ENCODE results near the gene RPL6. TPM values are rescaled to one million over a fixed set of nuclear protein-coding genes. Genes with fewer than 3 reads are reported as not detected.
"Not testable (repeated sequence)": the region's sequence is repeated elsewhere in the genome, so short reads cannot be mapped to it uniquely, and the experiment has no call there.

The RPL6 gene
- total RNA-seq, 1 donor from 2014 or later = 1,338 TPM

DNA sequence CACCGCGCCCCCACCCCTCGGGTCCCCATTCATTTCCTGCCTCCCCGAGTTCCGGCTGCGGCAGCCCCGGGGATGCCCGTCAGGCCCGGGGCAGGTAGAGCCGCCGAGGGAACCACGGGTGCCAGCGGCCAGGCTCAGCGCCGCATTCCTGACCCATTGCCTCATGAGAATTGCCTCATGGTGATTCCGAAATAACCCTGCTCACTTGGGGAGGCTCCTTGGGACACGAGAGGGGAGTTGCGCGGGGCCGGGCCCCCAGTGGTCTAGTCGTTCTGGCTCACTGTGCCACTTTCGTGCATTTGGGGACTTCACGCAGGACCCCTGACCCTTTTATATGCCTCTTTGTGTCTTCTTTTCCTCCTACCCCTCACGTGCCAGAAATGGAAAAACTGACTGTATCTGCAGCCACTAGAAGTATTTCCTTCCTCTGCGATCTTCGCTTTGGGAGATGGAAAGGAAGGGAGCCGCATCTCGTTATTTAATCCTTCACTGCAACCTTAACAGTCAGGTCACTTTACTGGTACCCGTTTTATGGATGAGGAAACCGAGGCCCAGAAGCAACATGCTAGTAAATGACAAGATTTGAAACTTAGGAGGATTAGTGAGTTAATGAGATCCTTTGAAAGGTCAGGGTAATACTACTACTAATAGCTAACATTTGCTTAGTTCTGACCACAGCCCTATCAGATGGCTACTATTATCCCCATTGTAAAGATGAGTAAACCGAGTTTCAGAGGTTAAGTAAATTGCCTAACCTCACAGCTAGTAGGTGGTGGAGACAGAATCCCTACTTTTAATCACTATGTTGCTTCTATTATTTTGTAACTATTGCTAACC lies 10.1 kb upstream of the RPL6 start:
- peak; percentile 70 for DNase-seq

DNA sequence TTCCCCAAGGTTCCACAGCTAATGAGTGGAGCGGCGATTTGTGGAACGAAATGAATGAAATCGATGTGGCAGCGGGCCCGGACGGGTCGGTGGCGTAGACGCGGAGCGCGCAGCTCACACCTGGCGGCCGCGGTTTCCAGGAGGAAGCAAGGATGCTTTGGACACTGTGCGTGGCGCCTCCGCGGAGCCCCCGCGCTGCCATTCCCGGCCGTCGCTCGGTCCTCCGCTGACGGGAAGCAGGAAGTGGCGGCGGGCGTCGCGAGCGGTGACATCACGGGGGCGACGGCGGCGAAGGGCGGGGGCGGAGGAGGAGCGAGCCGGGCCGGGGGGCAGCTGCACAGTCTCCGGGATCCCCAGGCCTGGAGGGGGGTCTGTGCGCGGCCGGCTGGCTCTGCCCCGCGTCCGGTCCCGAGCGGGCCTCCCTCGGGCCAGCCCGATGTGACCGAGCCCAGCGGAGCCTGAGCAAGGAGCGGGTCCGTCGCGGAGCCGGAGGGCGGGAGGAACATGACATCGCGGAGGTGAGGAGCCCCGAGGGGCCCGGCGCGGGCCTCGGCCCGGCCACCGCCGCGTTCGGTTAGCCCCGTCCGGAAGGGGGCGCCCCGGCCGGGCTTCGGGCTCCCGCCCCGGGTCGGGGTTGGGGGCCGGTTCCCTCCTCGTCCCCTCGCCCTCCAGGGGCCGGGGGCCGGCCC lies 9.3 kb upstream of the RPL6 start, which contains the start of gene PTPN11:
TSS of gene PTPN11 (plus strand) at position 340 of the 689 bp plus-strand sequence. CDS start at position 505, 165 bp downstream.
- DNase-seq = peak; percentile 93

DNA sequence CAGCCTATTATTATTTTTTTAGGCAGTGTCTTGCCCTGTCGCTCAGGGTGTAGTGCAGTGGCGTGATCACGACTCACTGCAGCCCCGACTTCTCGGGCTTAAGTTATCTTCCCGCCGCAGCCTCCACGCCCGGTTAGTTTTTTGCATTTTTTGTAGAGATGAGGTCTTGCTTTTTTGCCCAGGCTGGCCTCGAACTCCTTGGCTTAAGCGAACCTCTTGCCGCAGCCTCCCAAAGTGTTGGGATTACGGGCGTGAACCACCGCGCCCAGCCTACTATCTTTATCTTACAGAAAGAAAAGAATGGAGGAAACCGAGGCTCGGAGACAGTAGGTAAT lies 8.8 kb upstream of the RPL6 start:
- no peak for DNase-seq

DNA sequence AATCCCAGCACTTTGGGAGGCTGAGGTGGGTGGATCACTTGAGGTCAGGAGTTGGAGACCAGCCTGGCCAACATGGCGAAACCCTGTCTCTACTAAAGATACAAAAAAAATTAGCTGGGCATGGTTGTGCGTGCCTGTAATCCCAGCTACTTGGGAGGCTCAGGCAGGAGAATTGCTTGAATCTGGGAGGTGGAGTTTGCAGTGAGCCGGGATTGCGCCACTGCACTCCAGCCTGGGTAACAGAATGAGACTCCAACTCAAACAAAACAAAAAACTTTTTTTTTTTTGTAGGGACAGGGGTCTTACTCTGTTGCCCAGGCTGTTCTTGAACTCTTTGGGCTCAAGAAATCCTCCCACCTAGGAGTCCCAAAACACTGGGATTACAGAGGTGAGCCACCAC lies 6.1 kb upstream of the RPL6 start:
- not testable (repeated sequence) for DNase-seq

DNA sequence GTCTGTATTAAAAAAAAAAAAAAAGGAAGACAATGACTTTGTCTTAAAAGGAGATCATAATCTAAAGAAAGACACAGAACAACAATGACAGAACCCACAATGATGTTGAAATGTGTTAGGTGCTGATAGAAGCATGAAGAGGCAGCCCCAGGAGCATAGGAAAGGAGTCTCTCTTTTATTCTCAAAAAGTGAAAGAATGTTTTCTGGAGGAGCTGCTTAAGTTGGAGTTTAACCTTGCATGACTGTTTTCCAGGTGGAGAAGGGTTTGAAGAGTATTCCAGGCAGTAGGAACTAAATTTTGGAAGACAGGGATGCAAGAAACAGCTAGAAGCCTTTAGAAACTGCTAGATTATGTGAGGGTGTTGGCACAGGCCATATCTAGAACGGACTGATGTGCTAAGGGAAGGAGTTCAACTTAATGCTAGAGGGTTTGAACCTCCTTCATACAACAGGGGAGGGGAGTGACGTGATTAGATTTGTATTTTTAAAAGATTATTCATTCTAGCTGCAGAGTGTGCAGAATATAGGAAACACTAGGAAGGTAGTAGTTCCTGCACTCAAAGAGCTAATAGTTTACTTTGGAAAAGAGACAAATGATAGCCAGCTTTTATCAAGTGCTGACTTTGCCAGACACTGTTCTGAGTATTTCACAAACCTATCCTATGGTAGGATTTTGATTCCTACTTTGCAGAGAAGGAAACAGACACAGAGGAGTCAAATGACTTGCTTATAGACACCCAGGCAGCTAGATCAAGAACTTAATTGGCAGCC lies 4.6 kb upstream of the RPL6 start:
- DNase-seq = no peak

DNA sequence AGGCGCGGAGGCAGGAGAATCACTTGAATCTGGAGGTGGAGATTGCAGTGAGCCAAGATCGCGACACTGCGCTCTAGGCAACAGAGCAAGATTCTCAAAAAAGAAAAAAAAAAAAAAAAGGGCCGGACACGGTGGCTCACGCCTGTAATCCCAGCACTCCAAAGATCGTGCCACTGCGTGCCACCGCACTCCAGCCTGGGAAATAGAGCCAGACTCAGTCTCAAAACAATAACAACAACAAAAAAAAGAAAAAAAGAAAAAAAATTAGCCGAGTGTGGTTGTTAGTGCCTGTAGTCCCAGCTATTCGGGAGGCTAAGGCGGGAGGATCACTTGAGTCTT lies 470 bp upstream of the RPL6 start:
- DNase-seq = no peak

DNA sequence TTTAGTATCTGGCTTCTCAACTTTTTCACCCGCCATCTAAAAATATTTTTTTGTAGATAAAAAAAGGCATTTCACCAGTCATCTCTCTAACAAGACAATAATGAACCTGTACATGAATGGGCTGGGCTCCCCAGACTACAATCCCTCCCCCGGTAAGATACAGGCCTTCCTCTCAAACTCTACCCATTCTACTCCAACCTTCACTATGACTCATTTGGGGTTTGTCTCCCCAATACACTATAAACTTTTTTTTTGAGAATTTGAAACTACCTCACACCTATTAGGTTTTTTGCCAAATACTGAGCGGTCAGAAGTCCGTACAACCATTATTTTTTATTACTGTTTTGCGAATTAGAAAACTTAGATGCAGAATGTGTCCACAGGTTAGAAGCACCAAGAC lies 784 bp downstream of the RPL6 start:
- no peak for DNase-seq

DNA sequence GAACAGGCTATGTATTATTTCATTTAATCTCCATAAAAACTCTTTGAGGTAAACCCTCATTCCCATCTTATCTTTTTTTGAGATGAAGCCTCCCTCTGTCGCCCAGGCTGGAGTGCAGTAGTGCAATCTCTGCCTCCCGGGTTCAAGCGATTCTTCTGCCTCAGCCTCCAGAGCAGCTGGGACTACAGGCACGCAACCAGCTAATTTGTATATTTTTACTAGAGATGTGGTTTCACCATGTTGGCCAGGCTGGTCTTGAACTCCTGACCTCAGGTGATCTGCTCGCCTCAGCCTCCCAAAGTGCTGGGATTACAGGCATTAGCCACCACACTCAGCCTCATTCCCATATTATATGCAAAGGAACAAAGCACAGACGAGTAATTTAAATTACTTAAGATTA lies 1.7 kb downstream of the RPL6 start:
- not testable (repeated sequence) for DNase-seq

DNA sequence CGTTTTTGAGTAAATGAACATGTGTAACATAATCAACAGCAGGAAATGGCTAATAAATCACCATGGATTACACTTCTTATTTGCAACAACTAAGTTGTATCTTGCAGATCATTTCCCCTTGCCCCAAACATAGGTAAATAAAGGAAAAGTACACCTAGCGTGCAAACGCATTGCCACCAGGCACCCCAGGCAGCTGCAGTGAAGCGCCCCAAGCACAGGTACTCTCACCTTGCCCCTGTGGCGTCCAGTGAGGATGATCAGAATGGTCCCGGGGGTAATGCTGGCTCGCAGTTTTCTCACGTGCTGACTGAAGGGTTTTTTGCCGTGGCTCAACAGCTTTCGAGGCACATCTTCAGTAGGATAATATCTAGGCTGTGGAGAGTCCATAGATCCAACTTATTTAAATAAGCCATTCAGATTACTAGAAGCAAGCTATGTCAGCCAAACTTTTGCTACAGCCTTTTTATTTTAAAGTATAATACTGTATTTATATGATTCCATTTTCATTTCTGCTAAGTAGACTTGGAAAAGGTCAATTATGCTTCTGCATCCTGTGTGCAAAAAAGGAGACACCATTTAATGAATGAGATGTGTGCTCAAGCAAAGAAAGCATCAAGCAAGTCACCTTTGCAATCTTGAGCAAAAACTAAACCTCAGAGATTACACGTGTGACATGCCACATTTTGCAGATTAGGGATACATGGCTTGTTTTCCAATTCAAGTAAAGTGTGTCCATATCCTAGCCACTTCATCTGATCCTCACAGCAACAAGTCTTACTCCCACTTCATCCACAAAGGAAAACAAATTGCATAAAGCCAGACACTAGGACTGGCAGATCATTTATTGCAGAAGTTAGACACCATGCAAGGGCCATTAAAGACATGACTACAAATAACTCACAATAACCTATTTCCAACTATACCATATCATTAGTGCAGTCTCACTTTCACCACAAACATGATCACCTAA lies 2.6 kb downstream of the RPL6 start:
- no peak for DNase-seq

DNA sequence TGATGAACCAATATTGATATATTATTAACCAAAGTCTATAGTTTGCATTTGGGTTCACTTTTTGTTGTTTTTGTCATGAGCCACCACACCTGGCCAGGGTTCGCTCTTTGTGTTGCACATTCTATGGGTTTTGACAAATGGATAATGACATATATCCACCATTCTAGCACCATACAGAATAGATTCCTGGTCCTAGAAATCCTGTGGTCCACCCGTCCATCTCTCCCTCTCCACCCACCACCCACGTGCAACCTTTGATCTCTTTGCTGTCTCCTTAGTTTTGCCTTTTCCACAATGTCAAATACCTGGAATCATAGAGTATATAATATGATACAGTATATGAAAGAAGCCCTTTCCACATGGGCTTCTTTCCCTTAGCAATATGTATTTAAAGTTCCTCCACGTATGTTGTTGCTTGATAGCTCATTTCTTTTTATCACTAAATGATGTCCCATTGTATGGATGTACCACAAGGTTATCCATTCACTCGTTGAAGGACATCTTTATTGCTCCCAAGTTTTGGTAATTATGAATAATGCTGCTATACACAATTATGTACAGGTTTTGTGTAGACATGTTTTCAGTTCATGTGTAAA lies 7.4 kb downstream of the RPL6 start:
- no peak for DNase-seq

DNA sequence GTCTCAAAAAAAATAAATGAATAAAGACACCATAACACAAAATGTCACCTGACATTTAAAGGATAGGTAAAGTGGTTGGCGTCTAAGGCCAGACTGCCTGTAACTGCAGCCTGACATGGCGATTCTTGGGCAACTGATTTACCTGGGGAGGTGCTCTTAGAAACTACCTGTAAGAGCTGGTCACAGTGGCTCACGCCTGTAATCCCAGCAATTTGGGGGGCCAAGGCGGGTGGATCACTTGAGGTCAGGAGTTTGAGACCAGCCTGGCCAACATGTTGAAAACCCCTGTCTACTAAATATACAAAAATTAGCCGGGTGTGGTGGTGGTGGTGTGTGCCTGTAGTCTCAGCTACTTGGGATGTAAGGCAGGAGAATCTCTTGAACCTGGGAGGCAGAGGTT lies 8.4 kb downstream of the RPL6 start:
- DNase-seq = no peak

DNA sequence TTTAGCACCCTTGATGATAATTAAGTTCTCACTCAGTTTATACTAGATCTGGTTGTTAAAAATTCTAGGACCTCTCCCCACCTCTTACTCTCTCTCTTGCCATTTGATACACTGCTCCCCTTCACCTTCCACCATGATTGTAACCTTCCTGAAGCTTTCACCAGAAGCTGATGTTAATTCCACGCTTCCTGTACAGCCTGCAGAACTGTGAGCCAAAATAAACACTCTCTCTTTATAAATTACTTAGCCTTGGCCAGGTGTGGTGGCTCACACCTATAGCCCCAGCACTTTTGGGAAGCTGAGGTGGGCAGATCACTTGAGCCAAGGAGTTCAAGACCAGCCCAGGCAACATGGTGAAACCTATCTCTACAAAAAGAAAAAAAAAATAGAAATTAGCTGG lies 16.1 kb downstream of the RPL6 start:
- no peak for DNase-seq

DNA sequence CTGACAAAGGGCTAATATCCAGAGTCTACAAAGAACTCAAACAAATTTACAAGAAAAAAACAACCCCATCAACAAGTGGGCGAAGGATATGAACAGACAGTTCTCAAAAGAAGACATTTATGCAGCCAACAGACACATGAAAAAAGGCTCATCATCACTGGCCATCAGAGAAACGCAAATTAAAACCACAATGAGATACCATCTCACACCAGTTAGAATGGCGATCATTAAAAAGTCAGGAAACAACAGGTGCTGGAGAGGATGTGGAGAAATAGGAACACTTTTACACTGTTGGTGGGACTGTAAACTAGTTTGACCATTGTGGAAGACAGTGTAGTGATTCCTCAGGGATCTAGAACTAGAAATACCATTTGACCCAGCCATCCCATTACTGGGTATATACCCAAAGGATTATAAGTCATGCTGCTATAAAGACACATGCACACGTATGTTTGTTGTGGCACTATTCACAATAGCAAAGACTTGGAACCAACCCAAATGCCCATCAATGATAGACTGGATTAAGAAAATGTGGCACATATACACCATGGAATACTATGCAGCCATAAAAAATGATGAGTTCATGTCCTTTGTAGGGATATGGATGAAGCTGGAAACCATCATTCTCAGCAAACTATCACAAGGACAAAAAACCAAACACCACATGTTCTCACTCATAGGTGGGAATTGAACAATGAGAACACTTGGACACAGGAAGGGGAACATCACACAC lies 19.3 kb downstream of the RPL6 start:
- DNase-seq = not testable (repeated sequence)

DNA sequence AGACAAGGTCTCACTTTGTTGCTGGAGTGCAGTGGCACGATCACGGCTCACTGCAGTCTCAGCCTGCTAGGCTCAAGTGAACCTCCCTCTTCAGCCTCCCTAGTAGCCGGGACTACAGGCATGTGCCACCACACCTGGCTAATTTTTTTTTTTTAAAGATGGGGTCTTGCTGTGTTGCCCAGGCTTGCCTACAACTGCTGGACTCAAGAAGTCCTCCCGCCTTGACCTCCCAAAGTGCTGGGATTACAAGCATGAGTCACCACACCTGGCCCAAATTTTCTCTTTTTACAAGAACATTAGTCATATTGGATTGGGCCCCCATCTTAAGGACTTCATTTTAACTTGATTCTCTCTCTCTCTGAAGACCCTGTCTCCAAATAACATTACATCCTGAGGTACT lies 20.2 kb downstream of the RPL6 start:
- DNase-seq = no peak

DNA sequence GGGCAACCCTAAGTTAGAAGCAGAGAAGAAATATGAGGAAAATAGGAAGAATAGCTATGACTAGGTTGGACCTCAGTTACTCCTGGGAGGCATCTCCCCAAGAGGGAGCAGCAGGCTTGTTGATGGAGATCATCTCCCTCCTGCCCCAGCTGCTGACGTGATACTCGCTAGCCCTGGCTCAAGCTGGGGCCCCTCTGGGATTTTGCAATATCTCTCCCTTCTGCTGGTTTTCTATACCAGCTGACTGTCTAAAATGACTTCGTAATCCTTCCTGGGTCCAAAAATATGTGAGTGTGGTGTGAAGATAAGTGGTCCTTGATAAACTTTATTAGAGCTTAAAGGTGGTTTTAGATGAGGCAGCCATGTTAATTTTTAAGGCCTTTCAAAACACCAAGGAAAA lies 22.7 kb downstream of the RPL6 start:
- no peak for DNase-seq

DNA sequence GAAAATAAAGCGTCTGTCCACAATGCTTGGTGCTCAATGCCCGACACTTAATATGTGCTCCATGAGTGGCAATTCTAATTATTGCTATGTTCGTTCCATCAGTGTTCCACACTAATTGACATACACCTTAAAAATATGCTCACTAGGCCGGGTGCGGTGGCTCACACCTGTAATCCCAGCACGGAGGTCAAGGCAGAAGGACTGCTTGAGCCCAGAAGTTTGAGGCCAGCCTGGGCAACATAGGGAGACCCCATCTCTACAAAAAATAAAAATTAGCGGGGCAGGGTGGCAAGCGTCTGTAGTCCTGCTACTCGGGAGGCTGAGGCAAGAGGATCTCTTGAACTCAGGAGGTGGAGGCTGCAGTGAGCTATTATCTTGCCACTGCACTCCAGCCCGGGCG lies 26.5 kb downstream of the RPL6 start:
- no peak for DNase-seq

DNA sequence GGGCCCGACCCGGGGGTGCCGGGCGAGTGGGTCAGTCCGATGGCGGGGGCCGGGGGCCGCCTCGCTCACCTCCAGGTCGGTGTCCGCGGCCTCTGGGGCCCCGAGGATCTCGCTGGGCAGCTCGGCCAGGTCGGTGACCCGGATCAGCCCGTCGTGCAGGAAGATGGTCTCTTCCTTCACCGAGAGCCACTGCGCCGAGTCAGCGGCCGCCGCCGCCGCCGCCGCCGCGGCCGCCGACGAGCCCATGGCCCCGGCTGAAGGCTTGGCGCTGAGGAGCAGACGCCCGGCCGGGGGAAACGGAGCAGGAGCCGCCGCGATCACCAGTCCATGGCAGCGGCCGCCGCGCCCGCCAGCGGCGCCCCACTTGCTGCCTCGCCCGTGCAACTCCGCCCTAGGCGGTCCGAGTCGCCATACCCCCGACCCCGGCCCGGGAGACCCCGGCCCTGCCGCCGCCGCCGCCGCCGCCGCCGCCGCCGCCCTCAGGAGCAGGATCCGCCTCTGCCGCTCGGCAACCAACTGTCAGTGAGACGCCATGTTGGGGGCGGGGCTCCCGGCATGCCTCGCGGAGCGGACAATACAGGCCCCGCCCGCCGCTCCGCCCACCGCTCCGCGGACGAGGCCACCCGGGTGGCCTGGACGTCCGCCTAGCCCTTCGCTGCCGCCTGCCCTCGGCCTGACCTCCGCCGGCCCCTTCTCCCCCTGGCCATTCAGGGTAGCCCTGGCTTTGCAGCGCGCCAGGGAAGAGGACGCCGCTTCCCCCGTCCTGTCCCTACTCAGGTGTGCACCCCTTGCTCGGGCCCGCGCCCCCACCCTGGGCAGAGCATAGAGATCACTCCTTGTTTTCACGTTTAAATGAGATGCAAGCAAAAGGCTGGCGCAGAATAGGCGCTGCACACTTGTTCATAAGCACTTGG lies 27.3 kb downstream of the RPL6 start, which contains the start of gene HECTD4:
TSS of gene HECTD4 (minus strand) at position 549 of the 914 bp plus-strand sequence. CDS start at position 246, 303 bp downstream.
- DNase-seq = peak; percentile 96

DNA sequence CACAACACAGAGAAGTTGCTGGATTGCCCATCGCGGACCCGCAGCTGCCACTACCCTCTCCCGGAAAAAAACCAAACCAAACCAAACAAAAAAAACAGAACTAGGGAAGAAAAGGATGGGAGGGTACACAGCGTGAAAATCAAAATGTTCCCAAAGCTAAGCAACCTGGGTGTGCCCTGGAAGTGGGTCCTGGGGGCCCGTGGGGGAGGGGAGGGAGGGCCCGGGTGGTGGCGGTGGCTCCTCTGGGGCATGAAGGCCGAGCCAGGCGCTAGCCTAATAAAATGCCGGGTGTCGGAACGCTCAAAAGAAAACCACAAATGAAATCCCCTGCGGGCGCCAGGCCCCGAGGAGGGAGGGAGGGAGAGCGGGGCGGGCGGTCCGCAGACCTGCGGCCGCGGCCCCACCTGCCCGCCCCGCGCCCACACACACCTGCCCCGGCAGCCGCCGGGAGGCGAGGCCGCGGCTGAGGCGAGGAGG lies 28.0 kb downstream of the RPL6 start:
- DNase-seq = peak; percentile 27

DNA sequence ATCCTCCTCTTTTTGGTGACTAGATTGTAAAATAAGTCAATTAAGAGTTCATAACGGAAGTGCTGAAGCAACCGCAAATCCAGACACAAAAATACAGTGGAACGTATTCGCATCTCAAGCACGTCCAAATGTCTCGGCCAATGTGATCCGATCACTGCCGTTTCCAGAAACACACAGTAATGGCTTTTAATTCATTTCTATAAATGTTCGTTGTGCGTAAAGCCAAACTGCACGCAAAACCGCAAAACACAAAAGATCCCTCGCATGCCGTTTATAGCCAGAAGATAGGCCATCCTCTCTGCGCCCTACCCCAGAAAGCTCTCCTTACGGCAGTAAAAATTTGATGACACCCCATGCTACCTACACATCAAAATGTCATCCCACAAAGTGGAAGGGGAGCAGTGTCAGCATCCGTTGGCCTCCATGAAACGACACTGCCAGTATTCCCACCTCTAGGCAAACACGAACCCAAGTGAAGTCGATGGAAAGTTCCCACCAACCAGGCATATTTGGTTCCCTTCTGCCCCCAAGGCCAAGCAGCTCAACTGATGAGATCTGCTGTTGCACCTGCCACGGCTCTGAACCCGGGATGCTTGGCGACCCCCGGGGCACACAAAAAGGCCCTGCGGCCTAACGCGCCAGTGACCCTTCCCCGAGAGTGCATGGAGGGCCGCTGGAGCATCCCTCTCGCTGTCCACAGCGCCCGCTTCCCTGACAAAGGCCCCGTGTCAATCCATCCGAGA lies 28.6 kb downstream of the RPL6 start:
- no peak for DNase-seq
